Panc1 (cell line): Measurements from ENCODE around the gene PPP2R3B. TPM values are rescaled to one million over a fixed set of nuclear protein-coding genes. Genes with fewer than 3 reads are reported as not detected.

Experiments used
- ATAC-seq: fragments of 200-7000 bp; cut with Tn5 transposase; 2 replicates; pipeline ENCODE4 v1.9.1; 2020; ENCODE audit warnings: mild to moderate bottlenecking, moderate library complexity
- BruUV-seq: library from RNA; stranded (reverse); fragments of 400-500 nt; replicated peaks from 2 replicates; lab custom pipeline; 2021; lab: Mats Ljungman, UMichigan
- CTCF ChIA-PET: fragments of 300-600 bp; sonication (Branson Sonifier 250); formaldehyde crosslinking; loops from one replicate; lab custom pipeline; 2022; ENCODE audit warnings: antibody characterized with exemption; lab: Charles Lee
- POLR2A ChIA-PET: fragments of 300-600 bp; sonication (Branson Sonifier 250); formaldehyde crosslinking; loops from one replicate; lab custom pipeline; 2022; ENCODE audit warnings: antibody characterized with exemption; lab: Charles Lee
- DNase-seq: peaks from one replicate; pipeline ENCODE4 v3.0.0-alpha.2; 2010; ENCODE audit warnings: low read depth, low spot score
- H3K27ac ChIP-seq: 2 replicates; pipeline ENCODE4 v1.5.1; 2011; ENCODE audit warnings: mild to moderate bottlenecking, low read length, inconsistent platforms
- H3K27me3 ChIP-seq: fragments of 200-500 bp; sonication (Bioruptor generic); 2 replicates; pipeline ENCODE4 v1.6.0; 2014; ENCODE audit warnings: low read length, inconsistent platforms; ENCODE audit not compliant: control insufficient read depth, insufficient read depth
- H3K36me3 ChIP-seq: fragments of 200-500 bp; sonication (Bioruptor generic); 2 replicates; pipeline ENCODE4 v1.5.1; 2014; ENCODE audit warnings: inconsistent platforms, mild to moderate bottlenecking, low read length, moderate library complexity; ENCODE audit not compliant: control insufficient read depth, insufficient read depth
- H3K4me1 ChIP-seq: 2 replicates; pipeline ENCODE4 v1.5.1; 2011; ENCODE audit warnings: inconsistent platforms, mild to moderate bottlenecking, low read length, moderate library complexity; ENCODE audit not compliant: control insufficient read depth, insufficient read depth
- H3K4me3 ChIP-seq, 2 experiments: 2 replicates each; pipeline ENCODE4 v1.5.1; 2011 to 2012; ENCODE audit warnings: low read depth in 2 of 2, low read length in 2 of 2, mild to moderate bottlenecking in 2 of 2, inconsistent platforms in 1 of 2, moderate library complexity in 1 of 2
- H3K9me3 ChIP-seq: fragments of 200-500 bp; sonication (Bioruptor generic); 2 replicates; pipeline ENCODE4 v1.5.1; 2014; ENCODE audit warnings: low read depth, mild to moderate bottlenecking, inconsistent platforms, low read length, moderate library complexity; ENCODE audit not compliant: control insufficient read depth, insufficient read depth
- CTCF ChIP-seq: fragments of 450-650 bp; IDR thresholded peaks from 2 replicates; pipeline ENCODE4 v1.5.1; 2017; ENCODE audit warnings: mild to moderate bottlenecking
- POLR2AphosphoS5 ChIP-seq: IDR thresholded peaks from 2 replicates; pipeline ENCODE4 v1.6.1; 2012; ENCODE audit warnings: mild to moderate bottlenecking, low read depth, low read length, moderate library complexity
- REST ChIP-seq, 2 experiments: IDR thresholded peaks; 2 replicates each; pipeline ENCODE4 v1.6.1; 2011 to 2012; ENCODE audit warnings: low read depth in 2 of 2, control low read depth in 1 of 2, low read length in 1 of 2, mild to moderate bottlenecking in 1 of 2, moderate library complexity in 1 of 2; ENCODE audit not compliant: insufficient read depth in 1 of 2
- SIN3A ChIP-seq: IDR thresholded peaks from 2 replicates; pipeline ENCODE4 v1.6.1; 2012; ENCODE audit warnings: low read depth, mild to moderate bottlenecking, low read length, moderate library complexity, borderline replicate concordance; ENCODE audit not compliant: insufficient read depth
- TCF7L2 ChIP-seq: IDR thresholded peaks from 2 replicates; pipeline ENCODE4 v1.6.1; 2011; ENCODE audit warnings: mild to moderate bottlenecking, low read depth, low read length, inconsistent platforms
- in situ Hi-C: cut with HindIII; loops from 2 replicates; pipeline ENCODE4 v1.10.0; 2016; ENCODE audit warnings: low sequenced_read_pairs, low pct_unique_long_range_greater_than_20kb
- intact Hi-C: fragments of 100-400 bp; cut with micrococcal nuclease; formaldehyde crosslinking; loops from one replicate; pipeline ENCODE4 v1.10.0; 2022; ENCODE audit not compliant: unreplicated experiment
- total RNA-seq: library from RNA; stranded (reverse); gene quantifications from one replicate; pipeline ENCODE4 v1.2.1, GENCODE V29; 2021; ENCODE audit not compliant: unreplicated experiment

PPP2R3B gene
- total RNA-seq, 1 experiment from 2014 or later: 19.2 TPM

DNA sequence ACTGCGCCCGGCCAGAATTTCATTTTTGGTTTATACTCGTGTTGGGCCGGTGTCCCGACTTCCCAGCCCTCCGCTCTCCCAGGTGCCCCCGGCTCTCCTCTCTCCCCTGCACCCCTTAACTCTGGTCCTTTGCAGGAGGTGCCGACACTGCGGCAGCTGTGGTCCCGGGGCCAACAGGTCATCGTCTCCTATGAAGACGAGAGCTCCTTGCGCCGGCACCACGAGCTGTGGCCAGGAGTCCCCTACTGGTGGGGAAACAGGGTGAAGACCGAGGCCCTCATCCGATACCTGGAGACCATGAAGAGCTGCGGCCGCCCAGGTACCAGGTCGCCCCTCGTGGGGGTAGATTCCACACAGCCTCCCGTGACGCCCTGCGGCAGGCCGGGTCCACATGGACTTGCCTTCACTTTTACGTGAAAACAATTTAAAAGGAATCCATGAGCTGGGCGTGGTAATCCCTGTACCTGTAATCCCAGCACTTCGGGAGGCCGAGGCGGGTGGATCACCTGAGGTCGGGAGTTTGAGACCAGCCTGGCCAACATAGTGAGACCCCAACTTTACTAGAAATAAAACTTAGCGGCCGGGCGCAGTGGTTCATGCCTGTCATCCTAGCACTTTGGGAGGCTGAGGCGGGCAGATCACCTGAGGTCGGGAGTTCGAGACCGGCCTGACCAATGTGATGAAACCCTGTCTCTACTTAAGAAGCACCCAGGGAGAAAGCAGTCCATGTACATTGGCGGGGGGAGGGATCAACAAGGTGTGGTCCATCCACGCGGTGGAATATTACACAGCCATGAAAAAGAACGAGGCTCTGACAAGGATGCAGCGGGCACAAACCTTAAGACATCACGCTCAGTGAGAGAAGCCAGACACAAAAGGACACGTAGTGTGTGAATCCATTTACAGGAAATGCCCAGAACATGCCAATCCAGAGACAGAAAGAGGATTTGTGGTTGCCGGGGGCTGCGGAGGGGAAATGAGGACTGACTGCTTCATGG, 93.5 kb downstream of the PPP2R3B start:
- no peak for DNase-seq
- TF ChIP-seq CTCF (no peak), REST (IDR thresholded peaks at IDR 0.05; ENCODE audit: insufficient read depth in 1 of 2, low read depth in 2 of 2, low read length in 1 of 2) (no peak), POLR2AphosphoS5 (no peak), SIN3A (no peak), TCF7L2 (no peak)
- Histone ChIP-seq H3K36me3 (no peaks in the 10 kb centered on the region), H3K27ac (no peak overlapping the region), H3K9me3 (no peaks in the 10 kb centered on the region), H3K4me1 (no peaks in the 10 kb centered on the region), H3K4me3 (no peak overlapping the region), H3K27me3 (no peaks in the 10 kb centered on the region)
- ChIA-PET POLR2A (no interaction called here), CTCF (no interaction called here)
- ATAC-seq: no peak
- in situ Hi-C loops: no loop called here
- intact Hi-C loops: no loop called here
- BruUV-seq: TSS peak; percentile 85

DNA sequence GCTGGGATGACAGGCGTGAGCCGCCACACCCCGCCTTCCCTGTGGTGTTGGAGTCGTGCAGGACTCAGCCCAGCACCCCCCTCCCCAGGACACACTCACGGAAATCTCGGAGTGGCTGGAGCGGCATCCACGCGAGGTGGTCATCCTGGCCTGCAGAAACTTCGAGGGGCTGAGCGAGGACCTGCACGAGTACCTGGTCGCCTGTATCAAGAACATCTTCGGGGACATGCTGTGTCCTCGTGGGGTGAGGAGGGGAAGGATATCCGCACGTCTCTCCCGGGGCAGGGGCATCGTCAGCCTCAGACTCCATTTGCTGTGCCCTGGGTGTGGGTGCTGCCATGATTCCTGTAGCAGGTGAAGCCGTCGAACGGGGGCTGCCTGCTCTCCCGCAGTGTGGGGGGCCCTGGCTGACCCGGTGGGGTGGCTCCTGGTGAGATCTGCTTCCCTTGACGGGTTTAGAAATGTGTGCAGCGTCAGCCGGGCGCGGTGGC, 95.3 kb downstream of the PPP2R3B start:
- ATAC-seq (no peak), DNase-seq (no peak)
- in situ Hi-C loops (no loop called here), intact Hi-C loops (no loop called here)
- TF ChIP-seq TCF7L2 (no peak), POLR2AphosphoS5 (no peak), CTCF (no peak), SIN3A (no peak), REST (IDR thresholded peaks at IDR 0.05; ENCODE audit: insufficient read depth in 1 of 2, low read depth in 2 of 2, low read length in 1 of 2) (no peak)
- ChIA-PET POLR2A (no interaction called here), CTCF (no interaction called here)
- H3K27me3 ChIP-seq: no peaks in the 10 kb centered on the region
- H3K4me1 ChIP-seq: no peaks in the 10 kb centered on the region
- H3K27ac ChIP-seq: no peak overlapping the region
- peaks cover 5% of the 10 kb centered on the region; the same call in 1 of the 2 replicates for H3K36me3 ChIP-seq
- no peak overlapping the region for H3K4me3 ChIP-seq
- BruUV-seq: no TSS peak
- no peaks in the 10 kb centered on the region for H3K9me3 ChIP-seq
